Ascending aorta (tissue), 2 donors: Measurements from ENCODE around the gene GBF1. TPM values are rescaled to one million over a fixed set of nuclear protein-coding genes. Genes with fewer than 3 reads are reported as not detected.

Experiments
- DNase-seq, 2 donors: peaks; one replicate each; pipeline ENCODE4 v3.0.0-alpha.2; 2019; ENCODE audit warnings: low spot score in 2 of 2
- H3K27ac ChIP-seq, 2 donors: fragments of 200-600 bp; sonication (generic); one replicate each; pipeline ENCODE4 v1.5.1; 2016 to 2017; ENCODE audit warnings: mild to moderate bottlenecking in 1 of 2
- H3K27me3 ChIP-seq: fragments of 200-600 bp; sonication (generic); one replicate; pipeline ENCODE4 v1.5.1; 2017
- H3K36me3 ChIP-seq, 2 donors: fragments of 200-600 bp; sonication (generic); one replicate each; pipeline ENCODE4 v1.5.1; 2016
- H3K4me1 ChIP-seq, 2 donors: fragments of 200-600 bp; sonication (generic); one replicate each; pipeline ENCODE4 v1.5.1; 2016 to 2017; ENCODE audit warnings: mild to moderate bottlenecking in 1 of 2
- H3K4me3 ChIP-seq, 2 donors: fragments of 200-600 bp; sonication (generic); one replicate each; pipeline ENCODE4 v1.5.1; 2016 to 2017; ENCODE audit warnings: mild to moderate bottlenecking in 1 of 2
- H3K9me3 ChIP-seq, 2 donors: fragments of 200-600 bp; sonication (generic); one replicate each; pipeline ENCODE4 v1.5.1; 2016
- intact Hi-C: fragments of 100-400 bp; cut with DNase I; formaldehyde crosslinking; loops from one replicate; pipeline ENCODE4 v1.15.1; 2023
- total RNA-seq: library from RNA; depleted of rRNA; stranded (reverse); fragments of >200 nt; gene quantifications from one replicate; pipeline ENCODE4 v1.1.0, GENCODE V29; 2016
- TF ChIP-seq, protein P1 (sequence below), 3 experiments: fragments of 200-600 bp in 2 of 3; fragments of 450-650 bp in 1 of 3; sonication (generic) in 2 of 3; IDR thresholded peaks; one replicate each; pipeline ENCODE4 v1.5.1; 2016 to 2019; ENCODE audit warnings: antibody characterized with exemption in 3 of 3, mild to moderate bottlenecking in 1 of 3, moderate library complexity in 1 of 3

The GBF1 gene
- total RNA-seq, 1 donor from 2014 or later: 56.0 TPM

DNA sequence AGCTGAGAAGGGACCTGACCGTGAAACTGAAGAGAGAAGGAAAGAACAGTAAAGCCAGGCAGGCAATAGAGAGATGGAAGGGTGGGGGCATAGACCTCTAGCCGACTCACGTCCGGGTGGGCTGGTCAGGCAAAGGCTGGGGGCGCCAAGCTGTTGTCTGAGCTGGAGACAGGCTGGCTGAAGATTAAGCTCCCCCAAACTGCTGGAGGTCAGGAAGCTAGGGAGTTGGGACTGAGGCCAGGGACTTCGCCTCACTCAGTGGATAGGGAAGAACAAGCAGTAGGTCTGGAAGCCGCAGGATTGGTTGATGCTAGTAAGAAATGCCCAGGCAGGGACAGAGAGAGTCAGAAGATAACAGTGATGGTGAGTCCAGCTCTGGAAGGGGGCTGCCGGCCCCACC is 9.3 kb upstream of the GBF1 start:
- intact Hi-C loops: no loop called here
- peaks cover 13 to 14% of the 10 kb centered on the region in 2 donors for H3K4me1 ChIP-seq
- TF ChIP-seq, protein P1, sequence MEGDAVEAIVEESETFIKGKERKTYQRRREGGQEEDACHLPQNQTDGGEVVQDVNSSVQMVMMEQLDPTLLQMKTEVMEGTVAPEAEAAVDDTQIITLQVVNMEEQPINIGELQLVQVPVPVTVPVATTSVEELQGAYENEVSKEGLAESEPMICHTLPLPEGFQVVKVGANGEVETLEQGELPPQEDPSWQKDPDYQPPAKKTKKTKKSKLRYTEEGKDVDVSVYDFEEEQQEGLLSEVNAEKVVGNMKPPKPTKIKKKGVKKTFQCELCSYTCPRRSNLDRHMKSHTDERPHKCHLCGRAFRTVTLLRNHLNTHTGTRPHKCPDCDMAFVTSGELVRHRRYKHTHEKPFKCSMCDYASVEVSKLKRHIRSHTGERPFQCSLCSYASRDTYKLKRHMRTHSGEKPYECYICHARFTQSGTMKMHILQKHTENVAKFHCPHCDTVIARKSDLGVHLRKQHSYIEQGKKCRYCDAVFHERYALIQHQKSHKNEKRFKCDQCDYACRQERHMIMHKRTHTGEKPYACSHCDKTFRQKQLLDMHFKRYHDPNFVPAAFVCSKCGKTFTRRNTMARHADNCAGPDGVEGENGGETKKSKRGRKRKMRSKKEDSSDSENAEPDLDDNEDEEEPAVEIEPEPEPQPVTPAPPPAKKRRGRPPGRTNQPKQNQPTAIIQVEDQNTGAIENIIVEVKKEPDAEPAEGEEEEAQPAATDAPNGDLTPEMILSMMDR (IDR thresholded peaks at IDR 0.05): no peak
- no peaks in the 10 kb centered on the region for H3K36me3 ChIP-seq
- no peak overlapping the region for H3K27ac ChIP-seq
- H3K9me3 ChIP-seq: no peaks in the 10 kb centered on the region
- H3K27me3 ChIP-seq: peaks cover 10% of the 10 kb centered on the region
- no peak for DNase-seq
- no peak overlapping the region for H3K4me3 ChIP-seq

GRCh38 chr10:102237711-102238252 is 7.5 kb upstream of the GBF1 start:
- no peak overlapping the region for H3K4me3 ChIP-seq
- intact Hi-C loops: no loop called here
- peaks cover 11 to 17% of the 10 kb centered on the region in 2 donors for H3K4me1 ChIP-seq
- TF ChIP-seq, protein P1 (IDR thresholded peaks at IDR 0.05): no peak
- no peaks in the 10 kb centered on the region for H3K36me3 ChIP-seq
- no peaks in the 10 kb centered on the region for H3K27me3 ChIP-seq
- DNase-seq: no peak
- H3K27ac ChIP-seq: no peak overlapping the region
- no peaks in the 10 kb centered on the region for H3K9me3 ChIP-seq

- Histone ChIP-seq H3K27me3 (no peaks in the 10 kb centered on the region), H3K36me3 (no peaks in the 10 kb centered on the region), H3K9me3 (no peaks in the 10 kb centered on the region), H3K4me1 (peaks cover 13 to 25% of the 10 kb centered on the region in 2 donors), H3K4me3 (peak overlapping the region; percentile 70 to 71), H3K27ac (no peak overlapping the region)
- no peak for DNase-seq
- intact Hi-C loops: loop anchor here (5.0 kb wide), 1 partner anchor 262 kb away; the partner anchor contains the start of genes ACTR1A and SUFU
- TF ChIP-seq, protein P1 (IDR thresholded peaks at IDR 0.05): no peak
Observed at GRCh38 chr10:102240467-102241031, 4.8 kb upstream of the GBF1 start.

GRCh38 chr10:102241032-102241443 is 4.3 kb upstream of the GBF1 start:
- Histone ChIP-seq H3K27me3 (no peaks in the 10 kb centered on the region), H3K4me3 (peak overlapping the region; percentile 70 to 71), H3K9me3 (no peaks in the 10 kb centered on the region), H3K27ac (no peak overlapping the region), H3K4me1 (peaks cover 13 to 25% of the 10 kb centered on the region in 2 donors), H3K36me3 (no peaks in the 10 kb centered on the region)
- DNase-seq: no peak
- TF ChIP-seq, protein P1 (IDR thresholded peaks at IDR 0.05): no peak
- intact Hi-C loops: loop anchor here (5.0 kb wide), 1 partner anchor 261 kb away; the partner anchor contains the start of genes ACTR1A and SUFU

GRCh38 chr10:102241444-102242117 is 3.8 kb upstream of the GBF1 start, which contains the start of gene PITX3:
TSS of gene PITX3 (minus strand) at chr10:102241512. CDS start at chr10:102232080, 9,432 bp downstream.
- DNase-seq: peak; percentile 79 to 95
- Histone ChIP-seq H3K4me1 (peaks cover 13 to 26% of the 10 kb centered on the region in 2 donors), H3K9me3 (no peaks in the 10 kb centered on the region), H3K27me3 (no peaks in the 10 kb centered on the region), H3K27ac (no peak within 1 kb of the TSS), H3K4me3 (peak within 1 kb of the TSS; percentile 70 to 71), H3K36me3 (no peaks in the 10 kb centered on the region)
- intact Hi-C loops: loop anchor here (5.0 kb wide), 1 partner anchor 261 kb away; the partner anchor contains the start of genes ACTR1A and SUFU
- TF ChIP-seq, protein P1 (IDR thresholded peaks at IDR 0.05): peak in 1 of 3 experiments; percentile 23
